GM13976 (cell line): ENCODE results near the gene FOXRED2.

ENCODE experiments used
- DNase-seq: peaks from one replicate; pipeline ENCODE4 v3.0.0; 2012; ENCODE audit warnings: low spot score
- CTCF ChIP-seq: IDR thresholded peaks from 2 replicates; pipeline ENCODE4 v1.5.1; 2012; ENCODE audit warnings: borderline replicate concordance, mild to moderate bottlenecking; ENCODE audit not compliant: insufficient read depth; ENCODE audit errors: extremely low read depth, missing control alignments, control extremely low read depth
- in situ Hi-C: fragments of 300-500 bp; cut with MboI; formaldehyde crosslinking; loops from one replicate; pipeline ENCODE4 v1.12.0; 2022; ENCODE audit warnings: low sequenced_read_pairs, mixed read lengths, inconsistent platforms; ENCODE audit not compliant: unreplicated experiment

Gene FOXRED2

GRCh38 chr22:36449596-36450175, 57.2 kb downstream of the FOXRED2 start:
- in situ Hi-C loops = no loop called here
- TF ChIP-seq CTCF = no peak
- DNase-seq = no peak

- no peak for TF ChIP-seq CTCF
- DNase-seq = no peak
- in situ Hi-C loops = no loop called here
These were observed 59.2 kb downstream of the FOXRED2 start for GRCh38 chr22:36447632-36448031.

GRCh38 chr22:36445158-36445668, 61.6 kb downstream of the FOXRED2 start:
- no peak for DNase-seq
- in situ Hi-C loops = no loop called here
- TF ChIP-seq CTCF = no peak

- in situ Hi-C loops = no loop called here
- DNase-seq = no peak
- TF ChIP-seq CTCF = no peak
These were observed 63.6 kb downstream of the FOXRED2 start for GRCh38 chr22:36443198-36443770.

GRCh38 chr22:36442506-36443197, 64.2 kb downstream of the FOXRED2 start:
- in situ Hi-C loops = no loop called here
- TF ChIP-seq CTCF = no peak
- no peak for DNase-seq

- TF ChIP-seq CTCF = no peak
- no peak for DNase-seq
- in situ Hi-C loops = no loop called here
These were observed 66.3 kb downstream of the FOXRED2 start for GRCh38 chr22:36440429-36441002.
